Thymus (tissue), 11 donors: ENCODE measurements around the gene IDI2. TPM values are rescaled to one million over a fixed set of nuclear protein-coding genes. Genes with fewer than 3 reads are reported as not detected.

ENCODE experiments used
- DNase-seq, 9 donors: peaks; one replicate each; pipeline ENCODE4 v3.0.0-alpha.2; 2013; ENCODE audit warnings: low spot score in 9 of 9, low read depth in 6 of 9, missing footprints in 1 of 9
- H3K27ac ChIP-seq, 2 donors: one replicate each; pipeline ENCODE4 v1.5.1; 2013; ENCODE audit warnings: control low read depth in 1 of 2, low read depth in 1 of 2, low read length in 1 of 2, mild to moderate bottlenecking in 1 of 2, moderate library complexity in 1 of 2
- H3K27me3 ChIP-seq, 2 donors: one replicate each; pipeline ENCODE4 v1.5.1; 2013; ENCODE audit warnings: low read length in 1 of 2; ENCODE audit not compliant: control insufficient read depth in 2 of 2, insufficient read depth in 1 of 2
- H3K36me3 ChIP-seq, 2 donors: one replicate each; pipeline ENCODE4 v1.5.1; 2013; ENCODE audit warnings: low read length in 1 of 2, mild to moderate bottlenecking in 1 of 2, moderate library complexity in 1 of 2; ENCODE audit not compliant: control insufficient read depth in 2 of 2, insufficient read depth in 2 of 2
- H3K4me1 ChIP-seq, 2 donors: one replicate each; pipeline ENCODE4 v1.5.1; 2013; ENCODE audit warnings: low read length in 2 of 2; ENCODE audit not compliant: control insufficient read depth in 2 of 2, insufficient read depth in 2 of 2
- H3K4me3 ChIP-seq, 2 donors: one replicate each; pipeline ENCODE4 v1.5.1; 2013; ENCODE audit warnings: low read length in 2 of 2, control low read depth in 1 of 2, mild to moderate bottlenecking in 1 of 2
- H3K9me3 ChIP-seq, 2 donors: one replicate each; pipeline ENCODE4 v1.5.1; 2013; ENCODE audit warnings: low read length in 1 of 2, mild to moderate bottlenecking in 1 of 2; ENCODE audit not compliant: control insufficient read depth in 2 of 2, insufficient read depth in 1 of 2
- WGBS: extraction: QIAGEN DNeasy Blood & Tissue Kit; methylation state at CpG from one replicate; pipeline ENCODE4 v1.1.7; 2013; 5-methylcytosine and 5-hydroxymethylcytosine counted together
- polyA plus RNA-seq: library from polyadenylated mRNA; stranded (reverse); fragments of 200-250 nt; gene quantifications from one replicate; pipeline ENCODE4 v1.2.3, GENCODE V29; 2013
- total RNA-seq: library from RNA; stranded (reverse); fragments of 120-200 nt; gene quantifications from one replicate; pipeline ENCODE4 v1.2.4, GENCODE V29; 2013
- donor health status: healthy.

The IDI2 gene
- total and polyA plus RNA-seq, 2 donors, result 0.14 TPM; not detected in 1

DNA sequence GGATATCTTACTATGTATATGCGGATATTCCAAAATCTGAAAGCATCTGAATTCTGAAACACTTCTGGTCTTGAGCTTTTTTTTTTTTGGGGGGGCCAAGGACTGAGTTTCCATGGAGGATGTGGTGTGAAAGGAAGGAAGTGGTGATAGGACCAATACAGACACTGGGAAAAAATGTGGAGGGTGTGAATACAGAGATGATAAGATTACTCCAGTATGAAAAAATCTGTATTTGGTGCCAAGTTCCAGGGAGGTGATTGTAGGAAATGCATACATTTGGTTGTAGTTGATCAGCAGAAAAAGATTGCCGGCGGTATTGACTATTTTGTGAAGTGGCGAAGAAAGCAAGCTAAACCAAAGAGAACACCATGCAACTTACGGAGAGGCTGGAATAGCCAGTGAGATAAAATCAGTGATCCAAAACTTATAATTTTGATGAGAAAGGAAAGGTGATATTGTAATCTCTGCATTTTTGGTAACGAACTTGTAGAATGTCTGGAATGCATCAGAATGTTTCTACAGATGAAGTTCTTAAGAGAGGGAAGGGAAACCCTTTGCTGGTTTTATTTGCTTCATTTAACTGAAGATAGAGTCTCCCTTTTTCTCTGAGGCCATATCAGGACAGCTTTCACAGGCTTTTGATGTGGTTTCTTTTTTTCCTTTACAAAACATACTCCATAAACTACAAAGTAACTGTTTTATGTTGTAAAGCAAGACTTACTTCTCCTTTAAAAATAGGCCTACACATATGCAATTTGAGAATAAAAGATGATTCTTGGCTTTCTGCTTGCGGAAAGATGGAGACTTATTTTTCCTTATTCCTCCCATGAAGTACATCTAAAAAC is 36.5 kb upstream of the IDI2 start:
- WGBS, result 67% methylated on average over 7 of the region's 7 CpGs
- Histone ChIP-seq H3K4me1 (peaks cover 21 to 26% of the 10 kb centered on the region in 2 donors), H3K4me3 (no peak overlapping the region), H3K27me3 (no peaks in the 10 kb centered on the region), H3K36me3 (peaks cover 6 to 11% of the 10 kb centered on the region in 2 donors), H3K27ac (peak overlapping the region in 1 of 2 donors; percentile 66), H3K9me3 (no peaks in the 10 kb centered on the region)
- DNase-seq, result peak in 1 of 9 donors; percentile 61

DNA sequence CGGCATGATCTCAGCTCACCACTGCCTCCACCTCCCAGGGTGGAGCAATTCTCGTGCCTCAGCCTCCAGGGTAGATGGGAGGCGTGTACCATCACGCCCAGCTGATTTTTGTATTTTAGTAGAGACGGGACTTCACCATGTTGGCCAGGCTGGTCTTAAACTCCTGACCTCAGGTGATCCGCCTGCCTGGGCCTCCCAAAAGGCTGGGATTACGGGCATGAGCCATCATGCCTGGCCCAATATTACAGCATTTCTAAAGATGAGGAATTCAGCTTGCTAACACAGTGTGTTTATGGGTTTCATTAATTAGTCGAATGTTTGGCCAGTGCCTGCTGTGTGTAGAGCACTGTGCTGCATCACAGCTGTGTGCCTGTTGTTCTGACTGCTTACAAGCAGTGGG is 34.2 kb upstream of the IDI2 start:
- 94% methylated on average over 8 of the region's 8 CpGs for WGBS
- no peaks in the 10 kb centered on the region for H3K27me3 ChIP-seq
- no peak for DNase-seq
- peaks cover 6 to 11% of the 10 kb centered on the region in 2 donors for H3K36me3 ChIP-seq
- H3K9me3 ChIP-seq, result no peaks in the 10 kb centered on the region
- no peak overlapping the region for H3K27ac ChIP-seq
- no peak overlapping the region for H3K4me3 ChIP-seq
- H3K4me1 ChIP-seq, result peaks cover 24 to 28% of the 10 kb centered on the region in 2 donors

DNA sequence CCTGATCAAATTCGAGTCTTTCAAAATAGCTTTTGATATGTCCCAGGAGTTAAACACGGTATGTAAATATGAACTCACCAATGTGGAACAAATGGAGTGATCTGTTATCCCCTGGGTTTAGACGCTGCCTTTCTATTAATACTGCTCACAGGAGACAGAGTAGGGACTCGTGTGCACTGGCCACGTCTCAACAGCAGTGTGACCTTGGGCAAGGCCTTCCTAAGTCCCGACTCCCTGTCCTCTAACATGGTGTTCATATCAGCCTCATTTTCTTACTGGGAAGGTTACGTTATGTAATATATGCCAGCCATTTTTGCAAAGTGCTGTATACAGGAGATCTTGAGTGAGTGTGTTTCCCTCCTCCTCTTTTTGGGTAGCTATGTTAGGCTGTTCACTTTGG is 32.4 kb upstream of the IDI2 start:
- Histone ChIP-seq H3K4me3 (no peak overlapping the region), H3K27ac (no peak overlapping the region)

GRCh38 chr10:1057106-1057657 is 31.5 kb upstream of the IDI2 start:
- H3K4me3 ChIP-seq, result peak overlapping the region; percentile 79 to 92
- H3K27ac ChIP-seq, result peak overlapping the region; percentile 55 to 98
- H3K27me3 ChIP-seq, result no peaks in the 10 kb centered on the region
- H3K36me3 ChIP-seq, result peaks cover 6 to 15% of the 10 kb centered on the region in 2 donors
- no peaks in the 10 kb centered on the region for H3K9me3 ChIP-seq
- peak in 1 of 9 donors; percentile 36 for DNase-seq
- peaks cover 17 to 24% of the 10 kb centered on the region in 2 donors for H3K4me1 ChIP-seq
- 1% methylated on average over 26 of the region's 26 CpGs for WGBS

More for the DNA sequence above, 32.4 kb upstream of the IDI2 start:
- H3K27me3 ChIP-seq, result no peaks in the 10 kb centered on the region
- H3K9me3 ChIP-seq, result no peaks in the 10 kb centered on the region
- peaks cover 0 to 10% of the 10 kb centered on the region in 2 donors for H3K36me3 ChIP-seq
- H3K4me1 ChIP-seq, result peaks cover 23 to 28% of the 10 kb centered on the region in 2 donors
- DNase-seq, result no peak
- WGBS, result 78% methylated on average over 7 of the region's 7 CpGs

GRCh38 chr10:1056326-1057105 is 30.9 kb upstream of the IDI2 start, which contains the start of gene WDR37:
TSS of gene WDR37 (plus strand) at chr10:1056385. CDS start at chr10:1072156, 15,771 bp downstream.
- peak in 8 of 9 donors; percentile 71 to 92 (median 82) for DNase-seq

GRCh38 chr10:1054684-1055083 is 29.0 kb upstream of the IDI2 start:
- Histone ChIP-seq H3K27ac (no peak overlapping the region), H3K9me3 (no peaks in the 10 kb centered on the region), H3K4me3 (no peak overlapping the region), H3K27me3 (no peaks in the 10 kb centered on the region), H3K4me1 (peaks cover 15 to 16% of the 10 kb centered on the region in 2 donors), H3K36me3 (peaks cover 6 to 24% of the 10 kb centered on the region in 2 donors)
- WGBS, result 91% methylated on average over 6 of the region's 6 CpGs
- DNase-seq, result no peak

More at GRCh38 chr10:1056326-1057105, 30.9 kb upstream of the IDI2 start, which contains the start of gene WDR37:
- H3K27ac ChIP-seq, result peak within 1 kb of the TSS; percentile 87 to 98
- no peaks in the 10 kb centered on the region for H3K27me3 ChIP-seq
- H3K4me1 ChIP-seq, result peaks cover 10 to 18% of the 10 kb centered on the region in 2 donors
- under 1% methylated on average over 87 of the region's 87 CpGs for WGBS
- H3K9me3 ChIP-seq, result no peaks in the 10 kb centered on the region
- H3K36me3 ChIP-seq, result peaks cover 6 to 19% of the 10 kb centered on the region in 2 donors
- H3K4me3 ChIP-seq, result peak within 1 kb of the TSS; percentile 79 to 92

GRCh38 chr10:1050554-1050953 is 24.9 kb upstream of the IDI2 start:
- Histone ChIP-seq H3K27me3 (no peaks in the 10 kb centered on the region), H3K4me1 (peaks cover 14 to 19% of the 10 kb centered on the region in 2 donors), H3K9me3 (peaks cover 0 to 3% of the 10 kb centered on the region in 2 donors), H3K4me3 (no peak overlapping the region), H3K36me3 (peaks cover 6 to 24% of the 10 kb centered on the region in 2 donors), H3K27ac (peak overlapping the region in 1 of 2 donors; percentile 8)
- peak in 1 of 9 donors; percentile 36 for DNase-seq
- WGBS, result 79% methylated on average over 4 of the region's 4 CpGs

GRCh38 chr10:1050145-1050544 is 24.5 kb upstream of the IDI2 start:
- peak overlapping the region in 1 of 2 donors; percentile 100 for H3K27ac ChIP-seq
- WGBS, result 75% methylated on average over 5 of the region's 5 CpGs
- H3K27me3 ChIP-seq, result no peaks in the 10 kb centered on the region
- peaks cover 0 to 3% of the 10 kb centered on the region in 2 donors for H3K9me3 ChIP-seq
- peak in 1 of 9 donors; percentile 37 for DNase-seq
- peak overlapping the region; percentile 87 to 91 for H3K4me3 ChIP-seq
- H3K4me1 ChIP-seq, result peaks cover 14 to 19% of the 10 kb centered on the region in 2 donors
- peaks cover 6 to 24% of the 10 kb centered on the region in 2 donors for H3K36me3 ChIP-seq
